Fibroblast of villous mesenchyme (primary cell): ENCODE results near the gene LAMTOR3. TPM values are rescaled to one million over a fixed set of nuclear protein-coding genes. Genes with fewer than 3 reads are reported as not detected.

ENCODE experiments used
- DNase-seq: peaks from one replicate; pipeline ENCODE4 v3.0.0-alpha.2; 2010; ENCODE audit warnings: low read depth
- H3K4me3 ChIP-seq: 2 replicates; pipeline ENCODE4 v1.5.1; 2011; ENCODE audit warnings: low read depth, mild to moderate bottlenecking, low read length
- CTCF ChIP-seq: IDR thresholded peaks from 2 replicates; pipeline ENCODE4 v1.5.1; 2012; ENCODE audit warnings: low read depth, mild to moderate bottlenecking, low read length; ENCODE audit not compliant: insufficient read depth
- total RNA-seq: library from RNA; depleted of rRNA; stranded (reverse); fragments of >200 nt; gene quantifications from 2 replicates; pipeline ENCODE4 v1.2.3, GENCODE V29; 2012

LAMTOR3 gene, protein sequence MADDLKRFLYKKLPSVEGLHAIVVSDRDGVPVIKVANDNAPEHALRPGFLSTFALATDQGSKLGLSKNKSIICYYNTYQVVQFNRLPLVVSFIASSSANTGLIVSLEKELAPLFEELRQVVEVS
- 20.9 and 51.8 TPM in 2 replicates for total RNA-seq

DNA sequence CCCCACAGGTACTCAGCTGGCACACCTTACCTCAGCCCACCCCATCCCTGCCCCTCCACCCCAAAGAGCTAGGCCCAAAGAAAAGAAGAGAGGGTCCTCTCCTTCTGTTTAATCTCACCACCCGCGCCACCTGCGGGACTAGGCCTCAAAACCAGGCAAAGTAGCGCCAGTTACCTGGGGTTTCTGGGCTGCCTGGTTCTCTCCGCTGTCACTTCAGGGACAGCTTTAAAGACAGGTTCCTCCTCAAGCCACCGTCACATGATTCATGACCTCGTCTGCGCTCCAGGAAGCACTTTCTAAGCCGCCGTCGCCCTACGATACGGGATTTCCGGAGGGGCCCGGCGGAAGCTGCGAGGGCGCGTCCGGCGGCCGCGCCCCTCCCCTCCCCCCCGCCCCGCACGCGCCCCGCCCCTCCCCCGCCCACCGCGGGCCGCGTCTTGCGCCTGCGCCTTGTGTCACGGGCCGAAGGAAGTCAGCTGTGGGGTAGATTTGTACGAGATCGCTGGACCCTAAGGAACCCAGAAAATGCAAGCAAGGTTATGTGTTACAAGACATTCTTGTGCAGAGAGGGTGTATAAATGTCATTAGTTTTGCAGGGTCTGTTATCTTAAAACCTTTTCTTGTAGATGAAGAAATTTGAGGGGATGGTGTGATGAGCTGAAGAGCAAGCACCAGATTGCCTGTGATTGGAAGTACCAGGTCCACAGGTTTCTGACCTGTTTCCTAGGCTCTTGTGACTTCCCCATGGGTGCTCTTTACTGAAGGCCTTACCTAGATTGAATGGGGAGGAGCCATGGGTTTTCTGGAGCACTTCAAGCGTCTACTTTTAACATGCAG is at the start of gene LAMTOR3:
LAMTOR3 (minus strand) TSS at position 267 of the 837 bp plus-strand sequence. CDS start 464 bp downstream, outside the sequence.
- DNase-seq: peak; percentile 92
- H3K4me3 ChIP-seq: peak within 1 kb of the TSS; percentile 99

DNA sequence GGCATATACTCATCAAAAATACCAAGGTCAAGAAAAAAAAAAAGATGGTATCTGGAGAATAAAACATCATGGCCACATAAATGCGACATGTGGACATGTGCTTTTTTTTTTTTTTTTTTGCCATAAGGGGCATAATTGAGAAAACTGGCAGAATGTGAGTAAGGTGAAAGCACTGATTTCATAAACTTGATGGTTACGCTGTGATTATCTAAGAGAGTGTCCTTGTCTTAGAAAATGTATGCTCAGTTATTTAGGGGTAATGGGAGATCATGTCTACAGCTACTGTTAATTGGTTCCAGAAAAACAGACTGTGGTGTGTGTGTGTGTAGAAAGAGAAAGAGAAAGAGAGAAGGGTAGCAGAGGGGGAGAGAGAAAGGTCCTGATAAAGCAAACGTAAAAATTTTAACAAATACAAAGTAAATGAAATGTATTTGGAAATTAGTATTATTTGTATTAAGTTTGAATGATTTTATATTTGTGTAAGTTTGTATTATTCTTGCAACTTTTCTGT is 44.1 kb upstream of the LAMTOR3 start:
- H3K4me3 ChIP-seq: no peak overlapping the region
- no peak for DNase-seq
- TF ChIP-seq CTCF: no peak

More for the DNA sequence above, at the start of gene LAMTOR3:
- TF ChIP-seq CTCF: no peak

GRCh38 chr4:99934891-99935290 is 40.7 kb upstream of the LAMTOR3 start:
- peak; percentile 23 for DNase-seq
- TF ChIP-seq CTCF: no peak
- no peak overlapping the region for H3K4me3 ChIP-seq

GRCh38 chr4:99927566-99927965 is 33.3 kb upstream of the LAMTOR3 start:
- DNase-seq: peak; percentile 27
- no peak overlapping the region for H3K4me3 ChIP-seq
- no peak for TF ChIP-seq CTCF

GRCh38 chr4:99921174-99921573 is 26.9 kb upstream of the LAMTOR3 start:
- TF ChIP-seq CTCF: no peak
- no peak for DNase-seq
- H3K4me3 ChIP-seq: no peak overlapping the region

- TF ChIP-seq CTCF: no peak
- no peak overlapping the region for H3K4me3 ChIP-seq
- no peak for DNase-seq
These were observed 24.4 kb upstream of the LAMTOR3 start for GRCh38 chr4:99918656-99919055.
